H1 (cell line): ENCODE data around the gene LMAN1L.

ENCODE experiments used
- CEBPB ChIP-seq: IDR thresholded peaks from 2 replicates; pipeline ENCODE4 v1.6.1; 2012; ENCODE audit warnings: low read depth, low read length
- EZH2 ChIP-seq: fragments of 200-600 bp; sonication (generic); IDR thresholded peaks from 2 replicates; pipeline ENCODE4 v1.7.1; 2012; ENCODE audit warnings: low read depth, mild to moderate bottlenecking, moderate library complexity, low read length, inconsistent platforms; ENCODE audit not compliant: severe bottlenecking
- KDM5A ChIP-seq: fragments of 200-600 bp; IDR thresholded peaks from 2 replicates; pipeline ENCODE4 v1.7.1; 2012; ENCODE audit warnings: mild to moderate bottlenecking, low read length, inconsistent platforms, mixed read lengths
- SIX5 ChIP-seq: IDR thresholded peaks from 2 replicates; pipeline ENCODE4 v1.6.1; 2011; ENCODE audit warnings: mild to moderate bottlenecking, low read depth, low read length
- TEAD4 ChIP-seq: IDR thresholded peaks from 2 replicates; pipeline ENCODE4 v1.6.1; 2012; ENCODE audit warnings: low read depth, low read length, inconsistent platforms, mixed read lengths
- TF ChIP-seq, protein P1 (sequence below), 3 experiments: IDR thresholded peaks; 1 replicate in 2 of 3; 2 replicates in 1 of 3; pipeline versions ENCODE4 v1.5.1 to v1.6.1; 2011; ENCODE audit warnings: low read length in 3 of 3, mild to moderate bottlenecking in 3 of 3, inconsistent platforms in 2 of 3, low read depth in 1 of 3, moderate library complexity in 1 of 3; ENCODE audit not compliant: insufficient read depth in 1 of 3; ENCODE audit errors: control extremely low read depth in 1 of 3

DNA sequence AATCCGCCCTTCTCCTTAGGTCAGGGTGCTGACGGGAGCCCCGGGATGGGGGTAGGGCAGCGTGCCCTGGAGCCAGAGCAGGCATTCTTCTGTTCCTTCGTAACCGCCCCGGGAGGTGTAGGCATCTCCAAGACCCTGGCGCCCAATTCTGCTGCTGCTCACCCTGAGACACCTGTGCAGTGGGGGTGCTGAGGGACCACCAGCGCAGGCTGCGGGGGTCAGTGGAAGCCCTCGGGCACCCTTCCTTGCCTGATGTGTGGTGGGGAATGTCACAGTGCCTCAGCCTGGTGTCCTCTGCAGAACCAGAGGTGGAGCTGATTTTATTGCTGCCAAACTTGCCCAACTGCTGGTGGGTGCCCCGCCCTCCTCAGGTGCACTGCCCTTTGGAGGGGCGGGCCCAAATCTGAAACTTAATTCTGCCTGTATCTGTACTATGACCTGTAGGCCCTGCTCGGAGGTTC is 23.4 kb upstream of the LMAN1L start:
- TF ChIP-seq SIX5 (no peak), TEAD4 (no peak), EZH2 (no peak), CEBPB (no peak), KDM5A (no peak)
- TF ChIP-seq, protein P1, sequence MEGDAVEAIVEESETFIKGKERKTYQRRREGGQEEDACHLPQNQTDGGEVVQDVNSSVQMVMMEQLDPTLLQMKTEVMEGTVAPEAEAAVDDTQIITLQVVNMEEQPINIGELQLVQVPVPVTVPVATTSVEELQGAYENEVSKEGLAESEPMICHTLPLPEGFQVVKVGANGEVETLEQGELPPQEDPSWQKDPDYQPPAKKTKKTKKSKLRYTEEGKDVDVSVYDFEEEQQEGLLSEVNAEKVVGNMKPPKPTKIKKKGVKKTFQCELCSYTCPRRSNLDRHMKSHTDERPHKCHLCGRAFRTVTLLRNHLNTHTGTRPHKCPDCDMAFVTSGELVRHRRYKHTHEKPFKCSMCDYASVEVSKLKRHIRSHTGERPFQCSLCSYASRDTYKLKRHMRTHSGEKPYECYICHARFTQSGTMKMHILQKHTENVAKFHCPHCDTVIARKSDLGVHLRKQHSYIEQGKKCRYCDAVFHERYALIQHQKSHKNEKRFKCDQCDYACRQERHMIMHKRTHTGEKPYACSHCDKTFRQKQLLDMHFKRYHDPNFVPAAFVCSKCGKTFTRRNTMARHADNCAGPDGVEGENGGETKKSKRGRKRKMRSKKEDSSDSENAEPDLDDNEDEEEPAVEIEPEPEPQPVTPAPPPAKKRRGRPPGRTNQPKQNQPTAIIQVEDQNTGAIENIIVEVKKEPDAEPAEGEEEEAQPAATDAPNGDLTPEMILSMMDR (IDR thresholded peaks at IDR 0.05; ENCODE audit: control extremely low read depth in 1 of 3, insufficient read depth in 1 of 3, low read depth in 1 of 3, low read length in 3 of 3), result no peak
